KMS-11 (cell line): Measurements from ENCODE around the gene GGCX.

ENCODE experiments used
- H2AFZ ChIP-seq: fragments of 200-600 bp; sonication (generic); 2 replicates; pipeline ENCODE4 v1.6.1; 2016; ENCODE audit warnings: antibody characterized with exemption, mixed run types, low read depth
- H3K27ac ChIP-seq: fragments of 200-600 bp; sonication (generic); 2 replicates; pipeline ENCODE4 v1.6.1; 2016; ENCODE audit warnings: mild to moderate bottlenecking, mixed run types
- H3K27me3 ChIP-seq: fragments of 200-600 bp; sonication (generic); 2 replicates; pipeline ENCODE4 v1.6.1; 2017; ENCODE audit warnings: mild to moderate bottlenecking, low read depth, mixed run types, moderate library complexity; ENCODE audit not compliant: insufficient read depth
- H3K36me3 ChIP-seq: fragments of 200-600 bp; sonication (generic); 2 replicates; pipeline ENCODE4 v1.6.1; 2017; ENCODE audit warnings: mild to moderate bottlenecking, mixed run types; ENCODE audit not compliant: insufficient read depth
- H3K4me1 ChIP-seq: fragments of 200-600 bp; sonication (generic); 2 replicates; pipeline ENCODE4 v1.6.1; 2016; ENCODE audit warnings: mild to moderate bottlenecking, low read depth, mixed run types; ENCODE audit not compliant: poor library complexity, severe bottlenecking
- H3K4me2 ChIP-seq: fragments of 200-600 bp; sonication (generic); 2 replicates; pipeline ENCODE4 v1.7.0; 2016; ENCODE audit warnings: mild to moderate bottlenecking, mixed run types
- H3K4me3 ChIP-seq: fragments of 200-600 bp; sonication (generic); IDR thresholded peaks from 2 replicates; pipeline ENCODE4 v1.6.1; 2017; ENCODE audit warnings: low read depth, low read length, mixed read lengths; ENCODE audit not compliant: insufficient read depth
- H3K79me2 ChIP-seq: fragments of 200-600 bp; sonication (generic); 2 replicates; pipeline ENCODE4 v1.6.1; 2016; ENCODE audit warnings: low read depth, mixed run types; ENCODE audit not compliant: insufficient read depth
- H3K9ac ChIP-seq: fragments of 200-600 bp; sonication (generic); 2 replicates; pipeline ENCODE4 v1.6.1; 2016; ENCODE audit warnings: mild to moderate bottlenecking, mixed run types
- H4K20me1 ChIP-seq: fragments of 200-600 bp; sonication (generic); 2 replicates; pipeline ENCODE4 v1.6.1; 2016; ENCODE audit warnings: mild to moderate bottlenecking, mixed run types; ENCODE audit not compliant: insufficient read depth
- TF ChIP-seq, protein P1 (sequence below): fragments of 200-600 bp; sonication (generic); conservative IDR thresholded peaks from 2 replicates; pipeline ENCODE4 v1.6.1; 2017; ENCODE audit warnings: low read depth, mild to moderate bottlenecking, antibody characterized with exemption, low read length, moderate library complexity, mixed read lengths

Gene GGCX

DNA sequence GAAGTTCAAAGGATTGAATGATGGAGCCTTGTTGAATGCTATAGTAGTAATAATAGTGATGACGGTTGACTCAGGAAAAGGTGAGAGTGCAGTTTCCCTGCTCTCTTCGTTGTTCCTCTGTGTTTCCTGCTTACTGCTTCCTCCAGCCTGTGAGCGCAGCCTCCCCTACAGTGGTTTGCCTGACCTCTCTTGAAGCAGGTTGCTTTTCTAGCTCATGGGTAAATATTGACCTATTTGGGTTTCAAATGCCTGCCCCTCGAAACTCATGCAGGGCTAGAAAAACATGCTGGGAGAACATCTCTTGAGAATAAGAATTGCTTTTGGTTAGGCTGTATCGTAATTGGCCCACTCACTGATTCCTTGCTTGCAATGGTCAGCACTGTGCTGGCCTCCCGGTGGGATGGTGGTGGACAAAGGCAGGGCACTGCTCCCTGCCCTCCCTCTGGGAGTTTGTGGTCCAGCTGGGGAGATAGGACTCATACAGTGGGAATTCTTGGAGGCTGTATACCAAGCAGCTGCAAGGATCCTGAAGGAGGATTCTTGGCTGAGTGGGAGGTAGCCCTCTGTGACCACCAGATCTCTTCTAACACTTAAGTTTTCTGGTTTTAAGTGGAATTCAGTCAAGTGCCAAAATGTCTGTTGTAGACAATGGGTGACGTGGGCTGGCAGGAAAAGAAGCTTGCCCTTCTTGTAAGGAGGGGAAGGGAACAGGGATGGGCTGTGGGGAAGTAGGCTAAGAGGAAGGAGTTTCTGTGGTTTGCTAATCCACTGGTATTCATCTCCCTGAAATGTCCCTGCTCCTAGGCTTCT, 28.9 kb upstream of the GGCX start:
- H3K9ac ChIP-seq: no peak overlapping the region
- H3K27me3 ChIP-seq: no peaks in the 10 kb centered on the region
- peaks cover 7% of the 10 kb centered on the region for H3K4me1 ChIP-seq
- no peaks in the 10 kb centered on the region for H3K79me2 ChIP-seq
- no peaks in the 10 kb centered on the region for H4K20me1 ChIP-seq
- no peak overlapping the region for H3K27ac ChIP-seq
- no peak overlapping the region for H2AFZ ChIP-seq
- H3K36me3 ChIP-seq: no peaks in the 10 kb centered on the region
- TF ChIP-seq, protein P1, sequence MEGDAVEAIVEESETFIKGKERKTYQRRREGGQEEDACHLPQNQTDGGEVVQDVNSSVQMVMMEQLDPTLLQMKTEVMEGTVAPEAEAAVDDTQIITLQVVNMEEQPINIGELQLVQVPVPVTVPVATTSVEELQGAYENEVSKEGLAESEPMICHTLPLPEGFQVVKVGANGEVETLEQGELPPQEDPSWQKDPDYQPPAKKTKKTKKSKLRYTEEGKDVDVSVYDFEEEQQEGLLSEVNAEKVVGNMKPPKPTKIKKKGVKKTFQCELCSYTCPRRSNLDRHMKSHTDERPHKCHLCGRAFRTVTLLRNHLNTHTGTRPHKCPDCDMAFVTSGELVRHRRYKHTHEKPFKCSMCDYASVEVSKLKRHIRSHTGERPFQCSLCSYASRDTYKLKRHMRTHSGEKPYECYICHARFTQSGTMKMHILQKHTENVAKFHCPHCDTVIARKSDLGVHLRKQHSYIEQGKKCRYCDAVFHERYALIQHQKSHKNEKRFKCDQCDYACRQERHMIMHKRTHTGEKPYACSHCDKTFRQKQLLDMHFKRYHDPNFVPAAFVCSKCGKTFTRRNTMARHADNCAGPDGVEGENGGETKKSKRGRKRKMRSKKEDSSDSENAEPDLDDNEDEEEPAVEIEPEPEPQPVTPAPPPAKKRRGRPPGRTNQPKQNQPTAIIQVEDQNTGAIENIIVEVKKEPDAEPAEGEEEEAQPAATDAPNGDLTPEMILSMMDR: no peak
- H3K4me3 ChIP-seq: no peak overlapping the region
- no peak overlapping the region for H3K4me2 ChIP-seq

DNA sequence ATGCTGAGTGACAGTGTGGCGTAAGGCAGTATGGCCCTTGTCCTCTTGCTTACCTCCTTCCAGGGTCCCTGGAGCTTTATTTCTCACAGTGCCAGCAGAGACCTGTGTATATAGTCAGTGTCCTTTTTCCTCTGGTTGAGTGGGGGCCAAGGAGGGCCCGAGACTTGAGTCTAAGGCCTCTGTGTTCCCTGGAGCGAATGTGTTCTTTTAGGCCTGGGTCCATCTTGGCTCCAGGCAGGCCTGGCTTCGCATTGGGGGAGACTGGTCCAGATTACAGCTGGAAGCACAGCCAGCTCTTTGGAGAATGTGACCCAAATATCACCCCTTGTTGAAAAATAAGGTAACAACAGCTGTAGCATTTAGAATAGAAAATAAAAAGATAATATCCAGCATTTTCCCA, 27.9 kb upstream of the GGCX start:
- TF ChIP-seq, protein P1: no peak
- H3K27ac ChIP-seq: no peak overlapping the region
- no peak overlapping the region for H3K4me2 ChIP-seq
- H3K79me2 ChIP-seq: no peaks in the 10 kb centered on the region
- no peak overlapping the region for H3K4me3 ChIP-seq
- H4K20me1 ChIP-seq: no peaks in the 10 kb centered on the region
- no peaks in the 10 kb centered on the region for H3K27me3 ChIP-seq
- no peaks in the 10 kb centered on the region for H3K4me1 ChIP-seq
- H3K9ac ChIP-seq: no peak overlapping the region
- no peaks in the 10 kb centered on the region for H3K36me3 ChIP-seq
- H2AFZ ChIP-seq: no peak overlapping the region

DNA sequence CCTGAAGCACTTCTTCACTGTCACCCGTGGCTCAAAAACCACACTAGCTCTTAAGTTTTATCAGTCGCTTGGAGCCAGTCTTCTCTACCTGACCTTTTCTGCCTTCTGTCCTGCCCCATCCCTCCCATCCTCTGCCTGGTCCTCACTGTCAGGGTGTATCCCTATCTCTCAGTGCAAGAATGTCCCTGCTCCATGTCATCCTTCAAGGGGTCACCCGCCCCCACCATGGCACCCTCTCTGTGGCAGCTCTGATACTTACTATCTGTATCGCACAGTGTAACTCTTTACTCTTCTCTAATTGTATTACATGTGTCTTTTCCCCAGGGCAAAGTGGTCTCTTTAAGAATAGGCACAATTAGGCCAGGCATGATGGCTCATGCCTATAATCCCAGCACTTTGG, 27.4 kb upstream of the GGCX start:
- Histone ChIP-seq H3K36me3 (no peaks in the 10 kb centered on the region), H3K4me1 (no peaks in the 10 kb centered on the region), H3K27me3 (no peaks in the 10 kb centered on the region), H3K27ac (no peak overlapping the region), H3K9ac (no peak overlapping the region), H3K79me2 (no peaks in the 10 kb centered on the region), H3K4me2 (no peak overlapping the region), H4K20me1 (no peaks in the 10 kb centered on the region), H3K4me3 (no peak overlapping the region), H2AFZ (no peak overlapping the region)
- TF ChIP-seq, protein P1: no peak

DNA sequence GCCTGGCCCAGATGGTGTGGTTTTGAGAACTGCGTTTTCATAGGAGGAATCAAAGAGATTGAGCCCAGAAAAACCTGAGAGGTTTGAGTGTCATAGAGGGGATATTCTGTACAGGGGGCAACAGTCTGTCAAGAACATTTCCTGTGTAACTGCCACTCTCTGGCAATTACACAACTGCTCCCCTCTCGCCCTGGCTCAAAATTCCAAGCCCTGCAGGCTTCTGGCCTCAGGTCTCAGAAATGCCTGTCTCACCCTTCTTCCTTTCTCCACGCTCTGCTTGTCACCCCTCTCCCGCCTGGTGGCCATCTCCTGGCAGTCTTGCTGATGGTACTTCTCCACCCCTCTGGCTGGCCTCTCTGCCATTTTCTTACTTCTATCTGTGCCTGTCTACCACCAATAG, 26.9 kb upstream of the GGCX start:
- no peak overlapping the region for H2AFZ ChIP-seq
- H4K20me1 ChIP-seq: no peaks in the 10 kb centered on the region
- H3K4me3 ChIP-seq: no peak overlapping the region
- no peak overlapping the region for H3K9ac ChIP-seq
- no peaks in the 10 kb centered on the region for H3K79me2 ChIP-seq
- H3K27ac ChIP-seq: no peak overlapping the region
- no peaks in the 10 kb centered on the region for H3K4me1 ChIP-seq
- no peak overlapping the region for H3K4me2 ChIP-seq
- H3K36me3 ChIP-seq: no peaks in the 10 kb centered on the region
- no peaks in the 10 kb centered on the region for H3K27me3 ChIP-seq
- TF ChIP-seq, protein P1: no peak
